GM19438 (cell line): ENCODE results near the gene PGAM2.

Experiments
- ATAC-seq: cut with Tn5 transposase; IDR thresholded peaks from one replicate; pipeline ENCODE4 v1.9.1; 2021; ENCODE audit warnings: low read depth; ENCODE audit not compliant: unreplicated experiment

Gene PGAM2

DNA sequence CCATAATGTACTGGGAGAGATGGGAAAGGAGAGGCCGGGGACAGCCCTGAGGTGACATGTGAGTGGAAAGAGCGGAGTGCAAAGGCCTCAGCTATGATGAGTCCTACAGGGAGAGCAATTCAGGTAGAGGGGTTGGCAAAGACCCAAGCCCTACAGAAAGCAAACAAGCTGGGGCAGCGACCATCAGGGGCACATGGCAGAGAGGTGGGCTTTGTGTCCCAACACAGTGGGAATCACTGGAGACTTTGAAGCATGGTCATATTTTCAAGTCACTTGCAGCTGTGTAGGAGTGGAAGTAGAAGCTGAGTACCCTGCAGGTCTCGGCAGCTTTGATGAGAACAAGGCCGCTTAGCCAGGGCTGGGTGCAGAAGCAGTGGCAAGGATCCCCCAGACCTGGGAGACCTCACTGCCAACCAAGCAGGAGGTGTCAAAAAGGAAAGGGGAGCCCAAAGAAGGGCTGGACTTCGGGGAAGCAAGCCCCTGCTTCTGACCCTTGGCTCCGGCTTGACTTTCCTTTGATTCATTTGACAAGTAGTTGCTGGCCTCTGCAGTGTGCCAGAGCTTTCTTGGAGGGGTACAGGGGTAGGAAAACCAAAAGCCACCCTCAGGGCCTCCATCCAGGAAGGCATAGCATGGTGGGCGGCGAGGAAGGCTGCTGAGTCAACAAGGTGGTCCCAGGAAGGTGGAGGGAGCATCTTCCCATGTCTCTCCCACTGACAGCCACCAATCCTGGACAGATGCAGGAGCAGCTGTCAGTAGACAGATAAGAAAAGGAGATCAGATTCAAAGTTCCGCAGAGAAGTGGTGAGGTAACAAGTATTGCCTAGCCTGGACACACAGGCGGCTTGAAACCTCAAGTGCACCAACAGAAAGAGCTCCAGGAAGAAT lies 1.9 kb upstream of the PGAM2 start:
- ATAC-seq = no peak

DNA sequence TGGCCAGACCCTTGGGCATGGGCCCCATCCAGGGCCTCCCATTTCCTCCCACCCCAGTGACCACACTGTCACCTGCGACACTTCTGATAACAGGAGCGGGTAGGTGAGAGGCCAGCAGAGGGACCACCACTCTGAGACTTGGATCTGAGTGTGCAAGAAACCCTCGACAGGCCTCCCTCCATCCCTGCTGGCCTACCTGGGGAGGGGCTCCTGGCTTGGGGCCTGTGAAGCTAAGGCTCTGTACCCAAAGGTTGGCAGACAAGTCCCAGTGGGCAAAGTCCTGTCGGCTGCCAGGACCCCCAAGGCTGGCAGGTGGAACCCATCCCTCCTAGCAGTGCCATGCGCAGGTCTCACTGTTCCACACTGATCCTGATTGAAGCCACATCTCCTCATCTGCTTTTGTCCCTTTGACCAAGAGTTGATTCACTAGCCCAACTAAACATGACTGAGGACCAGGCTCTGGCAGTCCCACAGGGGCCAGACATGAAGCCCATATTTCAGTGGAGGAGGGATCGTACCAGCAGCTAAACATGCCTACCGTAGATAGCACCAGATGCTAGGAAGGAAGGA lies 1.2 kb upstream of the PGAM2 start:
- ATAC-seq = no peak

DNA sequence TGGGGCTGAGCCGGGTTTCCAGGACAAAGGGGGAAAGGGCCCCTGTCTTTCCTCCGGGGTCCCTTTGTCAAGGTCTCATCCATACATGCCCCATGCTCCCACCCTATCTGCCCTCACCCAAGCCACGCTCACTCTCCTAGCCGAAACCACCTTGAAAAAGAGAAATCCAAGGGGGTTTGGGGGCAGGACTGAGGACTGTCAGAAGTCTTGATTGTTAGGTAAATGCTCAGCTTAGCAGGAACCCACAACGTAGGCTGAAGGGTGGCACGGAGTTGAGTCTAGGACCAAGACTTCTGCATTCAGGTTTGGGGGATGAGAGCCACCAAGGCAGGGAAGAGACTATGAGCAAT lies 719 bp upstream of the PGAM2 start:
- no peak for ATAC-seq

DNA sequence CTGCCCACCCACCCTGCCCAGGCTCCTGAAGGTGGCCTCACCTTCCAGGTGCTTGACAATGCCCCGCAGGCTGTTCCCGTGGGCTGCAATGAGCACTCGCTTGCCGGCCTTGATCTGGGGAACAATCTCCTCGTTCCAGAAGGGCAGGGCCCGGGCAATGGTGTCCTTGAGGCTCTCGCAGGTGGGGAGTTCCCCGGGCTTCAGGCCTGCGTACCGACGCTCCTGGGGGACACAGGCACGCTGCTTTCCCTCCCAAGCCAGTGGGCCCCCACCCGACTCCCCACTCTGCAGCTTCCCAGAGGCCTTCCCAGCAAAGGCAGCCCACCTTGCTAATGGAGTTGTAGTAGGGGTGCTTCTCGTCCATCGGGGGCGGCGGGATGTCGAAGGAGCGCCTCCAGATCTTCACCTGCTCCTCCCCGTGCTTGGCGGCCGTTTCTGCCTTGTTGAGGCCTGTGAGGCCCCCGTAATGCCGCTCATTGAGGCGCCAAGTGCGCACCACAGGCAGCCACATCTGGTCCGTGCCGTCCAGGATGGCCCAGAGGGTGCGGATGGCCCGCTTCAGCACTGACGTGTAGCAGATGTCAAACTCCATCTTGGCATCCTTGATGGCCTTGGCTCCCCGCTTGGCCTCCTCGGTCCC lies 456 bp downstream of the PGAM2 start:
- ATAC-seq = no peak

DNA sequence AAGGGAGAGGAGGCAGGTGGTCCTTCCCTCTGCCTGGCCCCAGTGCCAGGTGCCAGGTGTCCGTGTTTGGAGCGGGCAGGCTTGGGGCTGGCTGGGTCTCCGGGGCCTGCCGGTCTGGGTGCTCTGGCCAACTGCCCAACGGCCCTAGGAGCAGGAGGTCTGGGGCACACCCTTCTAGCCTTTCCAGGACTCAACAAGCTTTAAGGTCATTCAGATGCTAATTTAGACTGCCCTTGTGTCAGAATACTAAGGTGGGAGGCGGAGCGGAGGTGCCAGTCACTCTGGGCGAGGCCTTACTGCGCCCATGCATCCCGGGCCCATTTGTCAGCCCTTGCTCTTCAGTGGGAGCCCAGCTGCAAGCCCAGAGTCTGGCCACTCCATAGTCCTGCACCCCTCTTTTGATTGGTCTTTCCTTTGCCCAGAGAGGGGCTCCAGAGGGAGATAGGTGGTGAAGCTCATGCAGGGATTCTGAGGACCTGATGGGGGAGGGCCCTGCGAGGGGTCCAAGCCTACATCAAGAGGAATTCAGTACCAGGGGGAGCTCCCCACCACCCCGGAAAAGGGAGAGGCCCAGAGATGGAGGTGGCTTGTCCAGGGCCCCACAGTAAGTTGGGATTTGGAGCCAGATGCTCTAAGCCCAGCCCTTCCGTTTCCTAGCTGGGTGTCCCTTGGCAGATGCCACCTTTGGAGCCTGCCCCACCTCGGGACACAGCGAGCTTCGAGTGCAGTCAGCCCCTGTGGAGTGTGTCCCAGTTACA lies 1.3 kb downstream of the PGAM2 start:
- ATAC-seq = no peak

DNA sequence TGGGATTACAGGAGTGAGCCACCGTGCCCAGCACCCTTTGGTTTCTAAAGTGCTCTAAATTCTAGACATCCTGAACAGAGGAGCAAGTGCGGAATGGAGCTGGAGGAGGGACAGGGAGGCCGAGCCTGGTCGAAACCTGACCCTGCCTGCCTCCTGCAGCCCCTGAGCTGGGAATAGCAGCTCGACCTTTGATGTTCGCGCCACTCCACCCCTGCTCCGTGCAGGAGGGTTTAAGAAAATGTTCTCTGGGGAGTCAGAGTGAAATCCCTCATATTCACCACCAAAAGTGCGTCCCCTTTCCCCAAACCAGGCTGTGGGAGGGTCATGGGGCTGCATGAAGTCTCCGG lies 1.8 kb downstream of the PGAM2 start:
- ATAC-seq = no peak

DNA sequence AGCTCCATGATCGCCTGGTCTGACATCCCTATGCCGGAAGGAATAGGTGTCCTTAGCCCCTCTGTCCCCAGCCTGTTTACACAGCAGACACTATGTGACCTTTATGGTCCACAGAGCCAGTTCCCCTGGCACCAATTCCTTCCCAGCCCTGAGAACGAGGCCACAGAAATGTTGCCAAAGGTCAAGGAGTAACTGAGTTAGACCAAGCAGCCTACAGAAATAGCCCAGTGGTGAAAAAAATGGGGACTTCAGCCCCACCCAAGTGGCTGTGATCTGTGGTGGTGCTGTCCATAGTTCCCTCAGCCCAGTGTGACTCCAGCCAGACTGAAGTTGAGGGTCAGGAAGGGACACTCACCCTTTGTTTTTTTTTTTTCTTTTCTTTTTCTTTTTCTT lies 2.5 kb downstream of the PGAM2 start:
- ATAC-seq = no peak

DNA sequence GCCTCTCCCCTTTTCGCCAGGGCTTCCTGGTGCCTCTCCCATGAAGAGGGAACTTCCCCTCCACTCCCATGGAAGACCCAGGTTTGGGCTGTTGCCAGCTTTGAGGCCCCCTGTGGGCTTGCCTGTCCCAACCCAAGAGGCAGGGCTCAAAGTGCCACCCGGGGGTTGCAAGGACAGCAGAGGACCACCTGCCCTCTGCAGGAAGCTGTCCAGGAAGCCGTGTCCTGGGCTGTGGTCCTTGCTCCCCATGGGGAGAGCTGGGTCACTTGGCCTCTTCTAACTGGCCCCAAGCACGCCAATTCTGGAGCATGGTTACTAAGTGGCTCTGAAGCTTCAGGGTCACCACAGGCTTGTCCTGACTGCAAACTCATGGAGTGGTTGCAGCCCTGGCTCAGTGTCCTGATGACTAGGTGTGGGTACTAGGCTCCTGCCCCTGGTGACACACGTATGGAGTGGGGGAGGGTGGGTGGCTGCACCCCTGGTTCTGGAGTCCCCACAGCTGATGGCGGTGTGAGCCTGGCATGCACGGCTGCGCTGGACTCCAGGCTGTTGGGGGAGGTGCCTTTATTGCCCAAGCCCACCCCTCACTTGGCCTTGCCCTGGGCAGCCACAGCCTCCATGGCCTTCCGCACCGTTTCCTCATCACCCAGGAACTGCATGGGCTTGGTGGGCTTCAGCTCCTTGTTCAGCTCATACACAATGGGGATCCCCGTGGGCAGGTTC lies 3.0 kb downstream of the PGAM2 start:
- no peak for ATAC-seq

DNA sequence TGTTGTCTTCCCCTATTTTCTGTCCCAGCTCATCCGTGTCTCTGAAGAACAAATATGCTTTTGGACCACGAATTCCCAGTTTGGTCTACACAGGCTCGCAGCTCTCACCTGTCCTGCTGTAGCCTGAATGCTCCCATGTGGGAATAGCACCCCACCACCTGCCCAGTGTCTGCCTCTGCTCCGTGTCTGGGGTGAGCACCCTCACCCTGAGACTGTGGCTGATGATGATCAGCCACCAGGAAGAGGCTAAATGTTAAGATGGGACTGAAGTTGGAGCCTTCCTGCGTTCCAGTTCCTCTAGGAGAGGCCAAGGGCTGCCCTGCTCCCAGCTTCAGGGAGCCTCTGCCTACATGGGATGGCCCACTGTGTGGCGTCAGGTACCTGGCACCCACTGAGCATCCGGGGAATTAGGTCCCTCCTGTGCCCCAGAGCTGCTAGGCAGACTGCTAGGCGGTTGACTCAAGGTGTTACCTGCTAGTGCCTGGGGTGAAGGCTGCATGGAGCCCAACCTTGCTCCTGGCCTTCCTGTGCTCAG lies 3.7 kb downstream of the PGAM2 start:
- no peak for ATAC-seq

DNA sequence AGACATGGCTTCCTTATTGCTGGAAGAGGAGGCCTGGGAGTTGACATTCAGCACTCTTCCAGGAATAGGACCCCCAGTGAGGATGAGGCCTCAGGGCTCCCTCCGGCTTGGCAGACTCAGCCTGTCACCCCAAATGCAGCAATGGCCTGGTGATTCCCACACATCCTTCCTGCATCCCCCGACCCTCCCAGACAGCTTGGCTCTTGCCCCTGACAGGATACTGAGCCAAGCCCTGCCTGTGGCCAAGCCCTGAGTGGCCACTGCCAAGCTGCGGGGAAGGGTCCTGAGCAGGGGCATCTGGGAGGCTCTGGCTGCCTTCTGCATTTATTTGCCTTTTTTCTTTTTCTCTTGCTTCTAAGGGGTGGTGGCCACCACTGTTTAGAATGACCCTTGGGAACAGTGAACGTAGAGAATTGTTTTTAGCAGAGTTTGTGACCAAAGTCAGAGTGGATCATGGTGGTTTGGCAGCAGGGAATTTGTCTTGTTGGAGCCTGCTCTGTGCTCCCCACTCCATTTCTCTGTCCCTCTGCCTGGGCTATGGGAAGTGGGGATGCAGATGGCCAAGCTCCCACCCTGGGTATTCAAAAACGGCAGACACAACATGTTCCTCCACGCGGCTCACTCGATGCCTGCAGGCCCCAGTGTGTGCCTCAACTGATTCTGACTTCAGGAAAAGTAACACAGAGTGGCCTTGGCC lies 4.3 kb downstream of the PGAM2 start:
- ATAC-seq = no peak

DNA sequence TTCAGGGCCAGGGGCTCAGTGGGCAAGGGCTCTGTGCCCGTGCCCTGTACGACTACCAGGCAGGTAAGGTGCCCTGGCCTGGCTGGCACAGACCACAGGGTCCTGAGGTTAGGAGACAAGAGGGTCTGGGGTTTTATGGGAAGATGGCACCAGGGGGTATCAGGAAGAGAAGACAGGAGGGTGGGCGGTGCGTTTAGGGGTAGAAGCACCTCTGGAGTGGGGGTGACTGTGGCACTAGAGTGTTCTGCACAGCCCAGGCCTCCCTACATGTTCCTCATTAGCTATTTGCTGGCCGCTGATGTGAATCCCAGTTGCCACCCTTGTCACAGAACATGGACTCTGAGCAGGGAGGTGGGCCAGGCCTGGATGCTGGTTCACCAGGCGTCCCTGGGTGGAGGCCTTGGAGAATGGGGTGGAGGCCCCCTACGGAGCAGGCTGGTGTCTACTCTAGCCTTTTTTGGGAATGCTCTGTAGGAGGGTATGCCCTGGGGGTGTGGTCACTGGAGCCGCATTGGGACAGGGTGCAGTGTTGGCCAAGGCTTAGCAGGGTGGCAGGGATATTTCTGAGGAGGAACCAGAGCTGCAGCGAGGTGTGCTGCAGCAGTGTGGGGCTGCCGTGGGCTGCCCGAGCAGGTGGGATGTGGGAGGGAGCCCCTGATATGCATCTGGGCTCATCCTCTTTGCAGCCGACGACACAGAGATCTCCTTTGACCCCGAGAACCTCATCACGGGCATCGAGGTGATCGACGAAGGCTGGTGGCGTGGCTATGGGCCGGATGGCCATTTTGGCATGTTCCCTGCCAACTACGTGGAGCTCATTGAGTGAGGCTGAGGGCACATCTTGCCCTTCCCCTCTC lies 5.0 kb downstream of the PGAM2 start:
- ATAC-seq = no peak

DNA sequence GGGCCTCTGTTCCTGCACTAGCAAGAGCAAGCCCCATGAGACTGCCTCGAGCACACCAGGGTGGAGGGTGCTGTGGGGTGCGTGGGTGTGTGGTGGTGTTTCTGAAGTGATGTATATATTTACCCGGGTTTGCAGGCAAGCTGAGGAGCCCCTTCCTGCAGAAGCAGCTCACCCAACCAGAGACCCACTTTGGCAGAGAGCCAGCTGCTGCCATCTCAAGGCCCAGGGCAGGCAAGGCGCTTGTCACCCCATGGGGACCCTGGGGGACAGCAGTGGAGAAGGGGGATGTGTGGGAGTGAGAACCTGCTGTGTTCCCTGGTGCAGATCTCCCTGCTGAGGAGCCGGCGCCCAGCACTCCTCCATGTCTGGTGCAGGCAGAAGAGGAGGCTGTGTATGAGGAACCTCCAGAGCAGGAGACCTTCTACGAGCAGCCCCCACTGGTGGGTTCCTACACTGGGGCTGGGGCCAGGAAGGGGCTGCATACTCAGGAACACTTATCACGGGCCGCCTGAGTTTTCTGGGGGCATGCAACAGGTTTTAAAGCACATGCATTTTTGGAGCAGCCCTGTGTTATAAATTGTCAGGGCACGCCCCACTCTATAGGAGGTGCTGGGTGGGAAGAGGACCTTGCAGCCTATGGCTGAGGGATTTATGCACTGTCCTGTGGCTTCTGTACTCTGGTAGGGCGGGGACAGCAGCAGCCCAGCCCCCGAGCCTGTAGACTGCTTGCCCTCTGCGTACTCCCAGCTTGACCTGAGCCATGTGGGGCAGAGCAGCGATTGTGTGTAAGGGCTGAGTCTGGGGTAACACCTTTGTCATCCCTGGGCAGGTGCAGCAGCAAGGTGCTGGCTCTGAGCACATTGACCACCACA lies 5.9 kb downstream of the PGAM2 start:
- ATAC-seq = no peak

DNA sequence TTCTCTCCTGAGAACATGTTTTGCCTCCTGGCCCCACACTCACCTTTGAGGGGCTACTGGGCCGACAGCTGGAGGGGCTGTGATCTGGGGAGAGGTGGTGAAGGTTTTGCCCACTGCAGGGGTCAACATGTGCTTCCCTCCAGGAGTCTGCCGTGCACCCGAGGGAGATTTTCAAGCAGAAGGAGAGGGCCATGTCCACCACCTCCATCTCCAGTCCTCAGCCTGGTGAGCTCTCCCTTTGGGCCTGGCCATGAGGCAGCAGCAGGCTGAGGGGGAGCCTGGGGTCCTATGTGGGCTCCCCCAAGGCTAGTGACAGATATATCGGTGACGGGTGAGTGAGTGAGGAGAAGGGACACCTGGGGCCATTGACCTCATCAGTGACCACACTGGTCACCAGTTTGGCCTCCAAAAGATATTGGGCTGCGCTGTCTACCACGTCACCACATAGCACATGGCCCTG lies 6.6 kb downstream of the PGAM2 start:
- no peak for ATAC-seq

DNA sequence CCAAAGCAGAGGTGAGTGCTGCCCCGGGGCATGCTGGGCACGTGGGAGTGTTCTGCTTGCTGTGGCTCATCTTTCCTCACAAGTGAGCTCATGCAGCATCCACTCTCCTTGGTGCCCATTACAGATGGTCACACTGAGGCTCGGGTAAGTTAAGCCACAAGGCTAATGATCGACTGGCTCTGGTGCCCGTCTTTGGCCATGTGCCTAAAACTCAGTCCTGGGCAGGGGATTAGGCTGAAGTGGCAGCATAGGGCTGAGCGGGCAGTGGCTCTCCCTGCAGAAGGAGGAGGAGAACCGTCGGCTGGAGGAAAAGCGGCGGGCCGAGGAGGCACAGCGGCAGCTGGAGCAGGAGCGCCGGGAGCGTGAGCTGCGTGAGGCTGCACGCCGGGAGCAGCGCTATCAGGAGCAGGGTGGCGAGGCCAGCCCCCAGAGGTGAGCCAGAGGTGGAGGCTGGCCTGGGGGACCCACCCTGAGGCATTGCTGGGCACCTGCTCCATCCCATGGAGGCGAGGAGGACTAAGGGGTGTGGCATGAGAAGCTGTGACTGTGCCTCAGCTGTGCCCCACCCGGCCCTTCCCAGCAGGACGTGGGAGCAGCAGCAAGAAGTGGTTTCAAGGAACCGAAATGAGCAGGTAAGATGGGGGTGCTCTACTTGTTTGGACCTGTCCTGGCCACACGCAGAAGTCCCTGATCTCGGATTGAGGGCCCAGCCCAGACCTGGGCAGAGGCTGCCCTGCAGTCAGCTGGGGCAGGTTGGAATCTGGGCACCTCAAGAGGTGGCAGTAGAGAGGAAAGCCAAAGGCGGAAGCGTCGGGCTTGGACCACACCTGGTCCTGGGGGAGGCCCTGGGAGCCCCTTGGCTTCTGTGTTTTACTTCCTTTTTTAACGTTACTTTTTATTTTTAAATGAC lies 7.3 kb downstream of the PGAM2 start:
- no peak for ATAC-seq

DNA sequence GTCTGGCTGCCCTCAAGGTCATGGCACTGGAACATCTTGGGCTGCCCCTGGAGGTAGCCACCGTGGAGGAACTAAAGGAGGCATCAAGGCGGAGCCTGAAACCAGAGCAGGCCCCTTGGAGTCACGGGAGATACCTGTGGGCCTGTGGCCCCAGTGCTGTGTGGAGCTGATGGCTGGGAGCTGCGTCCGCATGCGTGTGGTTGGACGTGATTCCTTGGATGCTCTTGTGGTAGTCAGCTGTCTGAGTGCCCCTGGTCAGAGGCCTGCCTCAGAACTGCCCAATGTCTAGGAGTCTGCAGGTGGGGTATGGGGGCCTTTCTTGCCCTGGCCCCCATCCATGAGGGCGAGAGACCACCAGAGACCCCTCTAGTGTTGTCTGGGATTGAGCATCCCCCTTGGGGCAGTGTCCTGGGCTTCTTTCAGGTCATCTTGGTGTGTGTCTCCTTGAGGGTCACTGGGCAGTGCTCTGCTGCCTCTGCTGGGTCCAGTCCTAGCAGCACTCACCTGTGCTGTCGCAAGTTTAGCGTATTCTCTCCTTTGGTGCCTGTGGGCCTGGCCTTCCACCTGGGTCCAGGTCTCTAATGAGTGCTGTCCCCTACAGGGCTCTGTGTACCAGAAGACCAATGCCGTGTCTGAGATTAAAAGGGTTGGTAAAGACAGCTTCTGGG lies 8.1 kb downstream of the PGAM2 start:
- ATAC-seq = no peak

DNA sequence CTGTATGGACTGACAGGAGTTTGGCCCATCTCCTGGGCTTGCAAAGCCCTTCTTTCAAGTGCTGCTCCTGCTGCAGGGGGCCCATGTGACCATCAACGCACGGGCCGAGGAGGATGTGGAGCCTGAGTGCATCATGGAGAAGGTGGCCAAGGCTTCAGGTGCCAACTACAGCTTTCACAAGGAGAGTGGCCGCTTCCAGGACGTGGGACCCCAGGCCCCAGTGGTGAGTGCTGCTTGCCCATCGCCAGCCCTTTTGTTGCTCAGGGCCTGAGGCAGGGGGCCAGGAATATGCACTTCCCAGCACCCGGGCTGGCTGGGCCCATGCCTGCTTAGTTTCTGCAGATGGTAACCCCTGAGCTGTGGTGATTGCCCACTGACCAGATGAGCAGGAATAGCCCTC lies 8.7 kb downstream of the PGAM2 start:
- no peak for ATAC-seq
